Occipital lobe (tissue), 2 donors: Measurements from ENCODE around the gene FAM163A. TPM values are rescaled to one million over a fixed set of nuclear protein-coding genes. Genes with fewer than 3 reads are reported as not detected.
"Not testable (repeated sequence)": the region's sequence is repeated elsewhere in the genome, so short reads cannot be mapped to it uniquely, and the experiment has no call there.

Source experiments
- DNase-seq: peaks from one replicate; lab custom pipeline; 2025; lab: John Stamatoyannopoulos, UW
- total RNA-seq: library from RNA; depleted of rRNA; stranded (reverse); fragments of >200 nt; gene quantifications from one replicate; pipeline ENCODE4 v1.2.3, GENCODE V29; 2014

Gene FAM163A
- under 0.01 TPM for total RNA-seq

DNA sequence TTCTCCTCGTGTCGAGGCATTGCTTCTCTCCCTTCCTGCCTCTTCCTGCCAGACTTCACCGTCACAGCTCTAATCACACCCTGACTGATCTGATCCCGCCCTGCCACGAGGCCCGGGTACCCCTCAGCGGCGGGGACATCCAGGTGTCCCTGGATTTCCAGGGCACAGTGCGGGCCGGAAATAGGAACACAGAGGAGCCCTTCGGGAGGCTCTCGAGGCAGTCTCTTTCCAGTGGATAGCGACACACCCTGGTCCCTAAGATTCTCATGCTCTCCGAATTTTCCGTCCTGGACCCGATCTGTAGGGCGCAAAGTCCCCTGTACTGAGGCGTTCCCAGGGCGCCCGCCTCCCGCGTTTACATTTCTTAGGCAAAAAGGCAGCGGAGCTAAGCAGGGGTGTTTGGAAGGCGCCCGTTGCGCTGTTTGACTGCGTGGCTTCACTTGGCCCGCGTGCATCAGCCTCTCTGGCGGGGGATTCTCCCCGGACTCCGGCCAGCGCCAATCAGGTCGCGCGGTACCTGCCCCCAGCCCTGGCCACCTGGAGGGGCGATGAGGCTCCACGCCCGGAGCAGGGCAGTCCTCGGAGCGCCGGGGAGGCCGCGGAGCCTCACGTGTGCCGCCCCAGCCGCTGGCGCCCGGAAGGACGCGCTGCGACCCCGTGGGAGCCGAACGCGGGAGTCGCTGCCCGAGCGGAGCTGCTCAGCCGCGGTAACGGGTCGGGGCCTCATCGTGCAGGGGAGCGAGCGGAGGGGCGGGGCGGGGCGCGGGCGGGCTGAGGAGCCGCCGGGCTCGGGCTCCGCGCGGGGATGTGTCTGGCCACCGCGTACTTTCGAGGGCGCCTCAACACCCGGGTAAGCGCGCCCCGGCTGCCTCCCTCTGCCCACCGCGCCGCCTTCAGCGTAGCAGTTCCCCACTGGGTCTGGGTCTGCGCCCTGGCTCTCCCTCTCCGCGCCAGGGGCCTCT lies at the start of gene FAM163A:
Gene FAM163A (plus strand): TSS at position 575 of the 962 bp plus-strand sequence. CDS start 69,807 bp downstream, outside the sequence.
- DNase-seq: no peak

DNA sequence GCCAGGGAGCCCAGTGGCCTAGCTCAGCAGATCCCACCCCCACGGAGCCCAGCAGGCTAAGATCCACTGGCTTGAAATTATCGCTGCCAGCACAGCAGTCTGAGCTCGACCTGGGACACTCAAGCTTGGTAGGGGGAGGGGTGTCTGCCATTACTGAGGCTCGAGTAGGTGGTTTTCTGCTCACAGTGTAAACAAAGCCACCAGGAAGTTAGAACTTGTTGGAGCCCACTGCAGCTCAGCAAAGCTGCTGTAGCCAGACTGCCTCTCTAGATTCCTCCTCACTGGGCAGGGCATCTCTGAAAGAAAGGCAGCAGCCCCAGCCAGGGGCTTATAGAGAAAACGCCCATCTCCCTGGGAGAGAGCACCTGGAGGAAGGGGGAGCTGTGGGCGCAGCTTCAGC lies 48.6 kb upstream of the FAM163A start:
- not testable (repeated sequence) for DNase-seq

DNA sequence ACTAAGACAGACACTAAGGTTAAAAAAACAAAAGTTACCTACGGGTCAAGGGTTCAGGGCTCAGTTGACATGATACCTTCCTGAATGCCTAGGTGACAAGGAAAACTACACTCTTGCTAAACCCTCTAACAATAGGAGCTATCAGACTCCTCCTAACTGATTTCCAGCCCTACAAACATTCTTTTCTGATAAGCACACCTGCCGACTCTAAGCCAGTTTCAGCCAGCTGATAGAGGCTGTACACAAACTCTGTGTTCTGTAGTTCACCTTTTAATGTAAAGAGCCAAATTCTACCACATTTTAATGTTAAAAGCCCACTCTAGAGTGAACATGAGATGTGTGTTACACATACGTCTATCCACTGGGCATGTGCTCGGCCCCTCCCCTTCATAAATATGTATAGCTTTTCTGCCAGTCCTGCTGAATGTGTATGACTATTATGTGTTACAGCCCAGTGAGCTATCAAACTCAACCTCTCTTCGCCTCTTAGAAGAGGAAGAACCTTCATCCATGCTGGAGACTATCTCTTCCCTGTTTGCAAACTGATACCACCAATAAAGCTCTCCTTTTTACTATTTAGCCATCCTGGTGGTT lies 40.0 kb upstream of the FAM163A start:
- DNase-seq: no peak

- peak; percentile 30 for DNase-seq
Measured at GRCh38 chr1:179706339-179706941, 36.7 kb upstream of the FAM163A start.

GRCh38 chr1:179707406-179707805 lies 35.7 kb upstream of the FAM163A start:
- no peak for DNase-seq

DNA sequence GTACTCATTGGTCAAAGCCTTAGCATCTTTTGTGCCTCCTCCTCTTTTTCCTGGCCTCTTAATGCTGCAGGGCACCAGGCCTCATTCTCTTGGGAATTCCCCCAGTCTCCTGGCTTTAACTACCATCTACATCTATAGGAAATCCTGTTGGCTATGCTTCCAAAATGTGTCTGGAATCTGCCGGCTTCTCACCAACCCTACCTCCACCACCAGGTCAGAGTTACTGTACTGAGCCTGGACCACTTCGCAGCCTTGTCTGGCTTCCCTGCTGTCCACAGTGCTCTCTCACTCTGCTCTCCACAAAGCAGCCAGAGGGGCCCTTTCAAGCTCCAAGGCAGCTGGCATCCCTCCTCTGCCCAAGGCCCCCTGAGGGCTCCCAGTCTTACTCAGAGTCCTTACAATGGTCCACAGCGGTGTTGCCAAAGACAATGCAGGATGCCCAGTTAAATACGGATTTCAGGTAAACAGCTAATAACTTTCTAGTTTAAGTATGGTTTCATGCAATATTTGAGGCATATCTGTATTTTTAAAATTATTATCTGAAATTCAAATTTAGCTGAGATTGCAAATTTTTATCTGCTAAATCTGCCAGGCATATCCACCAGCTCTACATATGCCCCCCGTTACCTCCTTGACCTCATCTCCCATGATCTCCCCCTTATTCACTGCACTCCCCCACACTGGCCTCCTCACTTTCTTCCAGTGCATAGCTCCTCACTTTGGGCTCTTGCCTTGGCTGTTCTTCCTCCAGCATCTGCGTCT lies 34.5 kb upstream of the FAM163A start:
- DNase-seq: no peak

DNA sequence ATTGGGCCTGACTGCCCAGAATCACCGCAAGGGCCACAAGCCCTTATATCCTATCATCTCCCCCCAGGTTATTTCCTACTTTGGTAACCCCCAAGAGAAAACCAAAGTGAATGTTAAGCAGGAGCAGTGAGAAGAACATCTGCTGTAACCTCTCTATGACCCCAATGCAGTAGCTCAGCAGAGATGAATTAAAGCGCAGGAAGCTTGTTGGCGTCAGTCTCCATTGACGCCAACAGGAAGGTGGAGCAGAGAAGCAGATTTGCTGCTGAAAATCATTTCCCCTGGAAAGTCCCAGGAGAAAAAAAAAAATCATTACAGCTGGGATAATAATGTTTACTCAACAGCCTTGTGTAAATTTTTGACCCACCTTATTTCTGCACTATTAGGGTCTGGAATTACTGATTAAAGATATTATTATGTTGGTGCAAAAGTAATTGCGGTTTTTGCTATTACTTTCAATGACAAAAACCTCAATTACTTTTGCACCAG lies 33.2 kb upstream of the FAM163A start:
- no peak for DNase-seq

DNA sequence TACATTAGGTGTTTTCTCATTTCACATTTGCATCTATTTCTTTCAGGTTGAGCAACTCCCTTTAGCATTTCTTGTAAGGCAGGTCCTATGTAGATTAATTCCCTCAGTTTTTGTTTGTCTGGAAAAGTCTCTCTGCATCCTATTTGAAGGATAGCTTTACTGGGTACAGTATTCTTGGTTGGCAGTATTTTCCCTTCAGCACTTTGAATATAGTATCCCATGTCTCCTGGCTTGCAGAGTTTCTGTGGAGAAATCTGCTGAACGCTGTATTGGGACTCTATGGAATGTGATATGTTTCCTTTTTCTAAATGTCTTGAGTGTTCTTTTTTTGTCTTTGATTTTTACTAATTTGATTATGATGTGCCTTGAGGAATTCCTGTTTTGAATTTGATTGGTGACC lies 28.9 kb upstream of the FAM163A start:
- DNase-seq: no peak

DNA sequence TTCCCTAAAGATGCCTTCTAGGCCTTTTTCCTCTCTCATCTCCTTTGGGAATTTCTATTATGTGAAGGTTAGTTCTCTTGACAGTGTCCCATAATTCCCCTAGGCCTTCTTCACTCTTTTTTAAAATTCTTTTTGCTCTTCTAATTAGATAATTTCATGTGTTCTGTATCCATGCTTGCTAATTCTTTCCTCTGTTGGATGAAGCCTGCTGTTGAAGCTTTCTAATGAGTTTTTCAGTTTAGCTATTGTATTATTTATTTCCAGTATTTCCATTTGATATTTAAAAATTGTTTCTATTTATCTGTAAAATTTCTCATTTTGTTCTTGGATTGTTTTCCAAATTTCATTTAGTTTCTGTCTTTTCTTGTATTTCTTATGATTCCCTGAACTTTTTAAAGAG lies 28.5 kb upstream of the FAM163A start:
- no peak for DNase-seq

- DNase-seq: no peak
Measured at GRCh38 chr1:179719272-179719671, 23.8 kb upstream of the FAM163A start.

DNA sequence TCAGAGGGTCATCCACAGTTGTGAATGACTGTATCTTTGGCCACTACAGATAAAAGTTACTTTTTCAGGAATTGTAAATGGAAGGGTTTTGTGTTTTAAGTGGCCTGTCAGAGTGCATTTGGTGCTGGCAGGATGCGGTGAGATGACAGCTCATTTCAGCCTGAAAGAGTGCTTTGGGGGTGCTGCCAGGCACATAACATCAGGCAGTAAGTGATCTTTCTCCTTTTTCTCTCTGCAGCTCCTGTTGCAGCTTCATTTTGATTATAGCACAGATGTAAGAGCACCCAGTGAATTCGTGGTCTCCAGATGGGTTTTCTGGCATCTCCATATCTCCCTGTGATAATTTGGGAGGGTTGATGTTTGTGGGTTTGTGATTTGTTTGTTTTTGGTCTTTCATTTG lies 14.8 kb upstream of the FAM163A start:
- DNase-seq: no peak

GRCh38 chr1:179729881-179730280 lies 13.2 kb upstream of the FAM163A start:
- DNase-seq: no peak

DNA sequence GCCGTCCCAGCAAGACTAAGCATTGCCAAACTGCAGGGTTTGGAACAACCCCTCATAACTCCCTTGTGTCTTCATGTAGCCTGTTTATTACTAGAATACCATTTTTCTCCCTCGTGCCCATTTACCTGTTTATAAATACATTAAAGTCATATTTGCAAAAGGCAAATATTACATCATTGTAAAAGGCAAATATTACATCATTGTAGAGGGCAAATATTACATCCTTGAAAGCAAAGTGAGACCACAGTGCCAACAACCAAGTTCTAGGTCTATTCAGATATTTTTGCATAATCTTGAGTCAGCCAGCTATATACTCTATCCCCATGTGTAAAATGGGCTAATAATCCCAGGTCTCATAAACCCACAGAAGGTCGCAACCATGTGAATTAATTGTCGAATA lies 11.4 kb upstream of the FAM163A start:
- no peak for DNase-seq

DNA sequence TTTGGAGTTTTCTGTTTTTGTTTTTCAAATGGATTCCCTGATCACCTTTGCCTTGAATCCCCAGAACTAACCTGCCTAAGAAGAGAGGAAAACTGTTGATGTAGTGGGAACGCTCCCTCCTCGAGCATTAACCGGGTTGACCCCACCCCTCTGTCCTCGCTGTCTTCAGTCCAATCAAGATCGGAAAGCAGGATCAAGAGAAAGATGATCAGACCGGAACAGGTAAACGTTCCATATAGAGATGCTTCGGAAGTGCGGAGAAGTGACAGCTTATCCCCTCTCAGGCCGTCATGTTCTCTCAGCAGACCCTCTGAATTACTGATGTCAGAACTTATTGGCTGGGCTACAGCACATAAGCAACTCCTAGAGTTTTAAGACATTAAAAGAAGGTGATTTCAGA lies 800 bp upstream of the FAM163A start:
- no peak for DNase-seq

DNA sequence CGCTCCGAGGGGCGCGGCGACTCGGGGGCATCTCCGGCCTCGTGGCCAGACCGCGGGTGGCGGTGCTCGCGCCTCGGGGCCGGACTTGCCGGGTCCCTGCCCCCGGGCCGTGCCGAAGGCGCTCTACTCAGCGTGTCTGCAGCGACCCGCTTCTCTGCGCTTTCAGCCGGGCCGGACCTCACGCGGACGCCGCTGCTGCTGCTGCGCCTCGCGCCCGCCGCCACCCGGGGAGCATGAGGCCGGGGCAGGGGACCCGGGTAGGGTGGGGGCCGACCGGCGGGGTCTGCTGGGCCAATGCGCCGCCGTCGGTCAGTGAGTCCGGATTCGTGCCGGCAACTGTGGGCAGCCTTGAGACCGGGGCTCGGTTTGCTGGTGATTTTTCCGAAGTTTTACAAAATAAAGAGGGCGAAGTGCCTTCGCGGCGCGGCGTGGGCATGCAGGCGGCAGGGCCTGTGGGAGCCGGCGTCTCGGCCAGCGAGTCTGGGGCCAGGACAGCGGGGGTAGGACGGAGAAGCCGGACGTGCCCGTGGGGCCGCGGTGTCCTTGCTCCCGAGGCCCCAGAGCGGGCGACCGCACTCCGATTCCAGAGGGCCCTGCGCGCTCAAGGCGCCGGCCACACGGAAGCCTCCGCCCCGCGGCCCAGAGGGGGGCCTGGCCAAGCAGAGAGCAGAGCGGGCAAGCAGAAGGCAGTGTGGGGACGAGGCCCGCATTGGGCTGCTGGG lies 749 bp downstream of the FAM163A start:
- DNase-seq: no peak

DNA sequence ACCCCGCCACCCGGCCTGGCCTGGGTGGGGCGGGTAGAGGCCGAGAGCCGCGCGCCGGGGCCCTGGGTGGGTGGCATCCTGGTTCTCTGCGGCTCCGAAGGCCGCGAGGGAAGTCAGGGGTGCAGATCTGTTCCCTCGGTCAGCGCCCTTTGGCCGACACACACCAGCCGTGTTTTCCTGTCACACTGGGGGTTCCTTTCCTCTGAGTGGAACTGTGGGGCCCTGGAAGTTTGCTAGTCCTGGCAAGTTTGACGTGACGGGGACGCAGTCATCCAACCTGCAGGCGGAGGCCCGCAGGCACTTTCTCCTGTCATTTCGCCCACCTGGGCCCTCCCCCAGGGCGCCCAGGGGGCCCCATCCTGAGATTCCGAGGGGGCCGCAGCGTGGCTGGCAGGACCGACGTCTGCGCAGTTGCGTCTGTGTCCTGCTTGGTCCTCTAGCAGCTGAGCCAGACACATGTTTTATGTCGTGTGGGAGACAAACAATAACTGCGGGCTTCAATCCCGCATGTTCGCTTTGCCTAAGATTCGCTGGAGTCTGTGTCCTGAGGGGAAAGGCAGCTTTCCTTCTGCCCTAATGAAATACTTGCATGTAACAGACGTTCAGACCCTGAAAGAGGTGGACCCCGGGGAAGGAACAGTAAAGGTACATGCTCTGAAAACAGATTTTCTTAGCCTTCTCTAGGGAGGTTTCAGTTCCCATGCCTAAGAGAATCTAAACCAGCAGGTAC lies 1.5 kb downstream of the FAM163A start:
- no peak for DNase-seq

GRCh38 chr1:179745131-179745611 lies 2.1 kb downstream of the FAM163A start:
- no peak for DNase-seq

DNA sequence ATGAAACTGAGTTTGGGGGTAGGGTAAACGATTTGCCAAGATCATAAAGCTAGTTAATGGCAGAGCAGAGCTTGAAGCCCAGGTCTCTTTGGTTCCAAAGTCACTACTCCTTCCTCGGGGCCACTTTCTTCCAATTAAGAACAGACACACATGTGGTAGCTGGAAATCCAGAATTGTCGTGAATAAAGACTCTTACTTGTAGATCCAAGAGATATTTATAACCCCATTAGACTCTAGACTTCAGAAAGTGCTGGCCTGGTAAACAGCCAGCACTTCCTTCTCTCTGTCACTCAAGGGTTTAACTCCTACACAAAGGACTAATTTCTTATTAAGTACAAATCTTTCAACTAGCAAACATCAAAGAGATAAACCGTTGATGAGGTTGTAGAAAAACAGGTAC lies 2.7 kb downstream of the FAM163A start:
- DNase-seq: no peak

- DNase-seq: no peak
Measured at GRCh38 chr1:179747611-179748010, 4.5 kb downstream of the FAM163A start.

DNA sequence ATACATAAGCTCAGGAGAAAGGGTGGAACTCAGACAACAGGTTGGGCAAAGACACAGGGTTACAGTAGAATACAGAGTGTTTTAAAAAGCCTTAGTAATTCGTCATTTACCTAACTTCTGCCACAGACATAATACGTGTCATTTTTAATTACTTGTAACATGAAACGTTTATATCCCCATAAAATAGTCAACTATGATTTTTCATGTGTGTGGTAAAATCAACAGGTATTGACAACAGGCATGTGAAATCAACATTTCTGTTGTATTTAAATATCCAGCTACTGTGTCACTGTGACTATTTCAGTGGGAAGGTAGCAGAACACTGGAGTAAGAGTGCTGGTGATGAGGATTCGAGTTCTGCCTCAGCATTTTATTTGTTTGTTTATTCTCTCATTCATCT lies 5.7 kb downstream of the FAM163A start:
- no peak for DNase-seq
